ENCODE data around the gene MEX3C. TPM values are rescaled to one million over a fixed set of nuclear protein-coding genes. Genes with fewer than 3 reads are reported as not detected.

MEX3C gene
- total RNA-seq, 1 donor from 2014 or later: 54.1 TPM

- H3K4me1 Mint-ChIP-seq (ENCODE audit: unreplicated experiment): peaks cover 36% of the 10 kb centered on the region
- H3K27ac Mint-ChIP-seq (ENCODE audit: unreplicated experiment): peak overlapping the region; percentile 76
- TF ChIP-seq CTCF (IDR thresholded peaks at IDR 0.05; ENCODE audit: unreplicated experiment): no peak
- no peaks in the 10 kb centered on the region for H3K9me3 Mint-ChIP-seq (ENCODE audit: unreplicated experiment)
- H3K36me3 Mint-ChIP-seq (ENCODE audit: low read depth, unreplicated experiment): peaks cover 9% of the 10 kb centered on the region
- H3K27me3 Mint-ChIP-seq (ENCODE audit: unreplicated experiment): peaks cover 14% of the 10 kb centered on the region
- DNase-seq (ENCODE audit: low spot score): no peak
- H3K4me3 Mint-ChIP-seq (ENCODE audit: unreplicated experiment): no peak overlapping the region
These were observed 5.5 kb downstream of the MEX3C start for GRCh38 chr18:51192026-51192425.

DNA sequence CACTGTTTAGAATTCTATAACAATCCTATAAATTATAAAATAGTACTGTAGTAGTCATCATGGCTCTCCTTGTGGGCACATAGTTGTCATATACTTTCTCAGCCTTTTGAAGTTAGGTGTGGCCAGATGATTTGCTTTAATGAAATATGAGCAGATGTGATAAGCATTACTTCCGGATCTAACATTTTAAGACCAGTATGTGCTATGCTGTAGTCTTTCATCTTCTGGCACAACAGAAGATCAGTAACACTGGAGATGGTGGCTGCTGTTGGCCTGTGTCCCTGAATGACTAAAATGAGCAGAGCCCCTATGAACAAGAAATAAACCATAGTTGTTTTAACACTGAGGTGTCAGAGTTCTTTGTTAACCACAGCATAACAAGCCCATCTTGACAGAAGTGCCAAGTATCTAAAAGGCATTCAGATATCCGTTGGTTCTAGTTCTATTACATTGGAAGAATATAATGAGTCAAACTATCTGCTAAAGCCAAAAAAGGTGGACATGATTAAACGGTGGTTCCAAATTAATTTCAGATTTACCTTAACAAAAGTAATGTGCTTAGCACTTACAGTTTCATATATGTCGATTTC is 6.3 kb downstream of the MEX3C start:
- no peaks in the 10 kb centered on the region for H3K9me3 Mint-ChIP-seq (ENCODE audit: unreplicated experiment)

GRCh38 chr18:51190000-51190399 is 7.5 kb downstream of the MEX3C start:
- no peak for DNase-seq (ENCODE audit: low spot score)
- H3K36me3 Mint-ChIP-seq (ENCODE audit: low read depth, unreplicated experiment): peaks cover 9% of the 10 kb centered on the region
- H3K27me3 Mint-ChIP-seq (ENCODE audit: unreplicated experiment): peaks cover 3% of the 10 kb centered on the region
- no peak for TF ChIP-seq CTCF (IDR thresholded peaks at IDR 0.05; ENCODE audit: unreplicated experiment)
- peaks cover 28% of the 10 kb centered on the region for H3K4me1 Mint-ChIP-seq (ENCODE audit: unreplicated experiment)
- no peaks in the 10 kb centered on the region for H3K9me3 Mint-ChIP-seq (ENCODE audit: unreplicated experiment)
- no peak overlapping the region for H3K27ac Mint-ChIP-seq (ENCODE audit: unreplicated experiment)
- no peak overlapping the region for H3K4me3 Mint-ChIP-seq (ENCODE audit: unreplicated experiment)

More for the DNA sequence above, 6.3 kb downstream of the MEX3C start:
- Mint-ChIP-seq H3K4me1 (ENCODE audit: unreplicated experiment) (peaks cover 38% of the 10 kb centered on the region), H3K4me3 (ENCODE audit: unreplicated experiment) (no peak overlapping the region), H3K36me3 (ENCODE audit: low read depth, unreplicated experiment) (peaks cover 10% of the 10 kb centered on the region), H3K27ac (ENCODE audit: unreplicated experiment) (no peak overlapping the region), H3K27me3 (ENCODE audit: unreplicated experiment) (peaks cover 14% of the 10 kb centered on the region)
- no peak for TF ChIP-seq CTCF (IDR thresholded peaks at IDR 0.05; ENCODE audit: unreplicated experiment)
- no peak for DNase-seq (ENCODE audit: low spot score)

DNA sequence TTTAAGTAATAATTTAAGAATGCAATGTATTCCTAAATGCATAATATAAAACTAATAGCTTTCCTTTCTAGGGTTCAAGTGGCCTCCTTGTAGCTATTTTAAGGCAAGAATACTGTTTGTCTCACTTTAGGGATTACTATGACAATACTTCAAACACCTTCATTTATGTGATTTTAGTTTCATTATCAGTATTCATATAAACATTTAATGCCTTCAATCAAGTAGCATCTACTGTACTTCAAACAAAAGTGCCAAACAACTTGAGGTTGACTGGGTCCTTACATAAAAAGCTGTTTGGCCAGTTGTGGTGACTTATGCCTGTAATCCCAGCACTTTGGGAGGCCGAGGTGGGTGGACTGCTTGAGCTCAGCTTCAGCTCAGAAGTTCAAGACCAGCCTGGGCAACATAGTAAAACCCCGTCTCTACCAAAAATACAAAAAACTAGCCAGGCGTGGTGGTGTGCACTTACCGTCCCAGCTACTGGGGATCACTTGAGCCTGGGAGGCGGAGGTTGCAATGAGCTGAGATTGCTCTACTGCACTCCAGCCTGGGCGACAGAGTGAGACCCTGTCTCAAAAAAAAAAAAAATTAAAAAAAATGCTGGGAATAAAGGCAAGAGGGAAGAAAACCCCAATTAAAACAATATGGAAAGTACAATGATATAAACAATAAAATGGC is 9.3 kb downstream of the MEX3C start:
- H3K36me3 Mint-ChIP-seq (ENCODE audit: low read depth, unreplicated experiment): peaks cover 9% of the 10 kb centered on the region
- H3K27ac Mint-ChIP-seq (ENCODE audit: unreplicated experiment): no peak overlapping the region
- no peak for TF ChIP-seq CTCF (IDR thresholded peaks at IDR 0.05; ENCODE audit: unreplicated experiment)
- no peaks in the 10 kb centered on the region for H3K9me3 Mint-ChIP-seq (ENCODE audit: unreplicated experiment)
- H3K4me1 Mint-ChIP-seq (ENCODE audit: unreplicated experiment): peaks cover 14% of the 10 kb centered on the region
- DNase-seq (ENCODE audit: low spot score): no peak
- H3K27me3 Mint-ChIP-seq (ENCODE audit: unreplicated experiment): no peaks in the 10 kb centered on the region
- H3K4me3 Mint-ChIP-seq (ENCODE audit: unreplicated experiment): no peak overlapping the region

GRCh38 chr18:51185075-51185474 is 12.4 kb downstream of the MEX3C start:
- no peak for TF ChIP-seq CTCF (IDR thresholded peaks at IDR 0.05; ENCODE audit: unreplicated experiment)
- no peaks in the 10 kb centered on the region for H3K9me3 Mint-ChIP-seq (ENCODE audit: unreplicated experiment)
- H3K4me3 Mint-ChIP-seq (ENCODE audit: unreplicated experiment): no peak overlapping the region
- no peak overlapping the region for H3K27ac Mint-ChIP-seq (ENCODE audit: unreplicated experiment)
- peaks cover 9% of the 10 kb centered on the region for H3K36me3 Mint-ChIP-seq (ENCODE audit: low read depth, unreplicated experiment)
- peaks cover 7% of the 10 kb centered on the region for H3K4me1 Mint-ChIP-seq (ENCODE audit: unreplicated experiment)
- no peak for DNase-seq (ENCODE audit: low spot score)
- no peaks in the 10 kb centered on the region for H3K27me3 Mint-ChIP-seq (ENCODE audit: unreplicated experiment)

Data from endothelial cell (in vitro differentiated cells).